SK-N-MC (cell line): ENCODE measurements around the gene QKI.

Experiments used
- EZH2 ChIP-seq: fragments of 200-600 bp; sonication (generic); IDR thresholded peaks from one replicate; pipeline ENCODE4 v1.6.1; 2017; ENCODE audit warnings: antibody characterized with exemption
- POLR2AphosphoS5 ChIP-seq: IDR thresholded peaks from 2 replicates; pipeline ENCODE4 v1.6.1; 2012; ENCODE audit warnings: mild to moderate bottlenecking, low read depth, low read length, borderline replicate concordance

DNA sequence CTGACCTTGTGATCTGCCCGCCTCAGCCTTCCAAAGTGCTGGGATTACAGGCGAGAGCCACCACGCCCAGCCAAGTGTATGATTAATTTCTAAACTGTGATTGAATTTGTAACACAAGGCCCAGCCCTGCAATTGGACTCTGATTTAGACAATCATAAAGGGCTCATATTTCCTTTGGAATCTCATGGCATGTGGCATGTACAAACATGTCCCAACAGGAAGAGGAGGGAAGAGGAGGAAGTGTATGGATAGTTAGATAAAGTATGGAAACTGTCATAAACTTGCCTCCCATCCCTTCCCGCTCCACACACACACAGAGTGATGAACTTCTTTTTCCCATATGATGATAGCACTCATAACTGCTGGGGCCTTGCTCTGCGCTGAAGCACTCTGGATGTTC lies 27.2 kb upstream of the QKI start:
- TF ChIP-seq POLR2AphosphoS5 = no peak
- TF ChIP-seq EZH2 = no peak
